LNCaP clone FGC (cell line): Measurements from ENCODE around the gene NUP85.
A peak's percentile ranks its signal among the peaks of the same experiment; 100 is the strongest.

ENCODE experiments used
- DNase-seq: peaks from one replicate; pipeline ENCODE4 v3.0.0-alpha.2; 2011; ENCODE audit warnings: low read depth
- H3K4me3 ChIP-seq: 2 replicates; pipeline ENCODE4 v1.5.1; 2011; ENCODE audit warnings: mild to moderate bottlenecking, low read depth, low read length, control low read depth
- TF ChIP-seq, protein P1 (sequence below): IDR thresholded peaks from 2 replicates; pipeline ENCODE4 v1.5.1; 2012; ENCODE audit warnings: mild to moderate bottlenecking; ENCODE audit not compliant: control insufficient read depth, insufficient read depth; ENCODE audit errors: extremely low read depth

NUP85 gene

GRCh38 chr17:75182569-75183436, 22.7 kb upstream of the NUP85 start, which contains the start of gene SUMO2:
SUMO2 (minus strand) TSS chr17:75182959; CDS start chr17:75182834, 125 bp downstream.
- peak within 1 kb of the TSS; percentile 94 for H3K4me3 ChIP-seq
- DNase-seq: peak; percentile 77
- TF ChIP-seq, protein P1, sequence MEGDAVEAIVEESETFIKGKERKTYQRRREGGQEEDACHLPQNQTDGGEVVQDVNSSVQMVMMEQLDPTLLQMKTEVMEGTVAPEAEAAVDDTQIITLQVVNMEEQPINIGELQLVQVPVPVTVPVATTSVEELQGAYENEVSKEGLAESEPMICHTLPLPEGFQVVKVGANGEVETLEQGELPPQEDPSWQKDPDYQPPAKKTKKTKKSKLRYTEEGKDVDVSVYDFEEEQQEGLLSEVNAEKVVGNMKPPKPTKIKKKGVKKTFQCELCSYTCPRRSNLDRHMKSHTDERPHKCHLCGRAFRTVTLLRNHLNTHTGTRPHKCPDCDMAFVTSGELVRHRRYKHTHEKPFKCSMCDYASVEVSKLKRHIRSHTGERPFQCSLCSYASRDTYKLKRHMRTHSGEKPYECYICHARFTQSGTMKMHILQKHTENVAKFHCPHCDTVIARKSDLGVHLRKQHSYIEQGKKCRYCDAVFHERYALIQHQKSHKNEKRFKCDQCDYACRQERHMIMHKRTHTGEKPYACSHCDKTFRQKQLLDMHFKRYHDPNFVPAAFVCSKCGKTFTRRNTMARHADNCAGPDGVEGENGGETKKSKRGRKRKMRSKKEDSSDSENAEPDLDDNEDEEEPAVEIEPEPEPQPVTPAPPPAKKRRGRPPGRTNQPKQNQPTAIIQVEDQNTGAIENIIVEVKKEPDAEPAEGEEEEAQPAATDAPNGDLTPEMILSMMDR: 0 out of 2 replicates have a peak, but pooled peaks have one; percentile 5

DNA sequence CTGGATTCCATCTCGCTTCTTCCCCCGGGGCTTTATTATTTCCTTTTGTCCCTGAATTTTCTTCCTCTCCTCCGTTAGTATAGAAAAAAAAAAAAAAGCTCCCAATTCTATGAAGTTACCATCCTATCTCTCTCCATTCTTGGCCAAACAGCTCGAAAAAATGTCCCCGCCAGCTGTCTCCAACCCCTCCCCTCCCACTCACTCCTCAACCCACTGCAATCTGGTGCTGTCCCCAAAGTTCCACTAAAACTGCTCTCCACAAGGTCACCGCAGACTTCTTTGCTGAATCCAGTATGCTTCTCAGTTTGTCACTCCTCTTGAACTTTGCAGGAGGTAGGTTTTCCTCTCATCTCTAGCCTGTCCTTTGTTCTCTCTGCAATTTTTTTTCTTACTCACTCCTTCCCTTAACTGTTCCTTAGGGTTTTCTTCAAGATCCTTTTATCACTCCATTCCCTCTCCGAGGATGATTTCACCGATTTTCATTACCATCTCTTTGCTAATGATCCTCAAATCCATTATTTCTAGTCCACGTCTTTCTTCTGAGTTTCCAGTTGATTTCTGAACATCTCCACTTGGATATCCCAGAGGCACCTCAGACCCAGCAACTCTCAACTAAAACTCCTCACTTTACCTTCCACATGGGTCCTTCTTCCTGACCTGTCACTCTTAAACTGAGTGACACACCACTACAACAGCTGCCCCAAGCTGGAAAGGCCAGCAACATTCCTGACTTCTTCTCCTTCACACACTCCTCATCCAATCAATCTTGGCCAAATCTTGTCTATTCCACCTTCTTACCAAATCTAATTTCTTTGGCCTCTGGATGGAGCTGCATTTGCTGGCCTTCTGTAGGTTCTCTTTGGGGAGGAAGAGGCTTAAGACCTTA, 21.2 kb upstream of the NUP85 start:
- H3K4me3 ChIP-seq: no peak overlapping the region
- DNase-seq: no peak
- TF ChIP-seq, protein P1: no peak

- no peak for DNase-seq
Measured at GRCh38 chr17:75188614-75189013, 16.9 kb upstream of the NUP85 start.

GRCh38 chr17:75191584-75191983, 13.9 kb upstream of the NUP85 start:
- no peak overlapping the region for H3K4me3 ChIP-seq
- TF ChIP-seq, protein P1: no peak
- DNase-seq: no peak

More at GRCh38 chr17:75188614-75189013, 16.9 kb upstream of the NUP85 start:
- no peak overlapping the region for H3K4me3 ChIP-seq
- TF ChIP-seq, protein P1: no peak

DNA sequence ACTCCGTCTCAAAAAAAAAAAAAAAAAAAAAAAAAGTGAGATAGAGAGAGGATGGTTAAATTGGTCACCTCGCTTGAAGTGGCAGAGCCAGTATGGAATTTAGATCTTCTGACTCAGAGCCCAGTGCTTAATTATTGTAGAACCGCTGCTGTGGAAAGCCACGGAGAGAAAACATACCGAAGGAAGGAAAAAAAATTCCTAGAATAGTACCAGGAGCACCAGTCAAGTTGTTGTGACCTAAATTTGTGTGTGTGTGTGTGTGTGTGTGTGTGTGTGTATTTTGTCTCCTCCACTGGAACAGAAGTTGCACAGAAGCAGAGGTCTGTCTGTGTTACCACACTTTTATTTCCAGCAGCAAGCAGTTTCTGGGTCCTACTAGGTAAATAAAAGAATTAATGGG, 10.6 kb upstream of the NUP85 start:
- TF ChIP-seq, protein P1: no peak
- DNase-seq: no peak
- H3K4me3 ChIP-seq: no peak overlapping the region

DNA sequence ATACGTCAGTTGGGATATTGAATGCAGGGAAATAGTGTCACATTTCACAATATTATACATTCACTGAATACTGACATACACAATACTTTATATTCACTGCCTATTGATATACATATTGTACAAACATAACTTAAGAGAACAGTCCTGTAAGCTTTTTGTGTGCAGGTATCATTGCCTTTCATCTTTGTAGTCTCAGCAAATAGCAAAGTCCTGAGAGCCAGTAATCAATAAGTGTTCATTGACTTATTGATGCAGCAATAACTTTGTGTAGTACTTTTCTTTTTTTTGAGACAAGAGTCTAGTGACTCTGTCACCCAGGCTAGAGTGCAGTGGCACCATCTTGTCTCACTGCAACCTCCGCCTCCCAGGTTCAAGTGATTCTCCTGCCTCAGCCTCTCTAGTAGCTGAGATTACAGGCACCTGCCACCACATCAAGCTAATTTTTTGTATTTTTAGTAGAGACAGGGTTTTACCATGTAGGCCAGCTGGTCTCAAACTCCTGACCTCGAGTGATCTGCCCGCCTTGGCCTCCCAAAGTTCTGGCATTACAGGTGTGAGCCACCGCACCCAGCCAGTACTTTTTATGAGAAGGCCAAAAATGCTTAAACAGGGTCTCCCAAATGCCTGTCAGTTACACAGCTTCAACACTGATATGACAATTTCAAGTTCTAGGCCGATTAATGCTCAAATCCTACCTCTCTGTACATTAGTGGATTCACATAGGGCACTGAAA, 5.4 kb upstream of the NUP85 start:
- no peak for DNase-seq
- TF ChIP-seq, protein P1: no peak
- no peak overlapping the region for H3K4me3 ChIP-seq
